ENCODE results near the gene NELFCD.
"Not testable (repeated sequence)": the region's sequence is repeated elsewhere in the genome, so short reads cannot be mapped to it uniquely, and the experiment has no call there.

Gene NELFCD

DNA sequence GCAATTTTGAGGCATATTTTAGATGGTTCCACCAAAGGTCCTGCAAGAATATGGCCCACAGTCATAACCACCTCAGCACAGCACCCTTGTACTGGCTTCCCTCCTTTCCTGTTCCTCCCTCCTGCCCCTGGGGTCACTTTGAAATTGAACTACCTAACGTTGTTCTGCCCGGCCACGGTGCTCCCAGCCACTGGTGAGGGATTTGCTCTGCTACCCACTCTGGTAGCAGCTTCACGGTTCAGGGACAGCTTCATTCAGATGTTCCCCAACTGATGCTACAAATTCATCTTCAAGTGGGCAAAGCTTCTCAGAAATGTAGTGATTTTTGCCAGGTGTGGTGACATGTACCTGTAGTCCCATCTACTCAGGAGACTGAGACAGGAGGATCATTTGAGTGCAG, 7.9 kb upstream of the NELFCD start:
- DNase-seq = no peak

GRCh38 chr20:58973866-58974265, 7.2 kb upstream of the NELFCD start:
- no peak for DNase-seq

DNA sequence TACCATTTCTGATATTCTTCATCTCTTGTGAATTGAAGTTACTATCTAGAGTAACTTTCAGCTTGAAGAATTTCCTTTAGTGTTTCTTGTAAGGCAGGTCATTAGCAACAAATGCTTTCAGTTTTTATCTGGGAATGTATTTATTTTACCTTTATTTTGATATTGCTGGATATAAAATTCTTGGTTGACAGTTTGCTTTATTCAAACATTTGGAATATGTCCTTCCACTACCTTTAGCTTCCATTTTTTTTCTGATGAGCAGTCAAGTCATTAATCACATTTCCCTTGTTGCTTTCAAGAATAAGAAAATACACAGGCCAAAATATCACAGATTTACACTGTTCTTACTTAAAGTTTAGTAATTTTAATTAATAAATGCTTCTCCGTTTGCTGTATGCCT, 5.7 kb upstream of the NELFCD start:
- DNase-seq = no peak

GRCh38 chr20:58976061-58976730, 4.9 kb upstream of the NELFCD start:
- no peak for DNase-seq

GRCh38 chr20:58978351-58979190, 2.5 kb upstream of the NELFCD start:
- DNase-seq = no peak

DNA sequence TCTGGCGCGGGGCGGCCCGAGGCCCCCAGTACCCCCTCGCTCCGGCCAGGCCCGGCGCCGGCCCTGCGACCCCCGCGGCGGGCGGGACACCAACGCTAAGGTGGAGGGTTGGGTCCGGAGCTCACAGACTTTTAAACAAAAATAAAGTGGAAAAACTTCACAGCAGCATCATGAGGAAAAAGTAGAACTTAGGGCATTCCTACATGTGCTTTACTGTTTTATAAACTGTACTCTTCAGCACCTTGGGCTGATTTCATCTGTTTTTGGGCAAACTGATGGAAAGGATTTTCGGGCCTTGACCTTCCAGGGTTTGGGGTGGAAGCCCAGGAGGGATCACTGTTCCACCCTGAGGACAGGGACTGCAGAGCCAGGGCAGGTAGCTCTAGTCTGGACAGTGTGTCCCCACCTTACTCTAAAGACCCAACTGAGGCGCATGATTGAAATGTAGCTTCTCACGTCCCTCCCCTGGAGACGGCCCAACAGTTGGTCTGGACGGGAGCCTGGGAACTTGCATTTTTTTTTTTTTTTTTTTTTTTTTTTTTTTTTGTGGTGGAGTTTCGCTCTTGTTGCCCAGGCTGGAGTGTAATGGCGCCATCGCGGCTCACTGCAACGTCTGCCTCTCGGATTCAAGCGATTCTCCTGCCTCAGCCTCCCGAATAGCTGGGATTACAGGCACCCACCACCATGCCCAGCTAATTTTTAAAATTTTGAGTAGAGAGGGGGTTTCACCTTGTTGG, 740 bp downstream of the NELFCD start:
- no peak for DNase-seq

- no peak for DNase-seq
Observed at GRCh38 chr20:58982406-58983114, 1.5 kb downstream of the NELFCD start.

- not testable (repeated sequence) for DNase-seq
Observed at GRCh38 chr20:58983115-58983468, 2.0 kb downstream of the NELFCD start.

DNA sequence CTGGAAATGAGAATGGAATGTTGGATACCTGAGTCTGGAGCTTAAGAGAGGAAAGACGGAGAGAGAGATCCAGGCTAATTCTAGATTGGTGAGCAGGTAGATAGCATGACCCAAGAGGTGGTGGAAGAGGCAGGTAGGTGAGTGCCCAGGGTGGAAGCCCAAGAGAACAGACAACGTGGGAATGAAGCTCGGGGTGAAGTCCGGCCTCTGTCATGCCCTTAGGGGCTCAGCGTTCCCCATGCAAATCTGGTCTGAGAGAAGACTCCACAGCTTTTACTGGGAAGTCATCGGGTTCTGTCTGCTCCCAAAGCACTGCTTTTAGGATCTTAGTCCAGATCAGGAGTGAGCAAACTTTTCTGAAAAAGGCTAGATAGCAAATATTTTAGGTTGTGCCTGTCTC, 3.6 kb downstream of the NELFCD start:
- no peak for DNase-seq

GRCh38 chr20:58985656-58986055, 4.6 kb downstream of the NELFCD start:
- DNase-seq = no peak

DNA sequence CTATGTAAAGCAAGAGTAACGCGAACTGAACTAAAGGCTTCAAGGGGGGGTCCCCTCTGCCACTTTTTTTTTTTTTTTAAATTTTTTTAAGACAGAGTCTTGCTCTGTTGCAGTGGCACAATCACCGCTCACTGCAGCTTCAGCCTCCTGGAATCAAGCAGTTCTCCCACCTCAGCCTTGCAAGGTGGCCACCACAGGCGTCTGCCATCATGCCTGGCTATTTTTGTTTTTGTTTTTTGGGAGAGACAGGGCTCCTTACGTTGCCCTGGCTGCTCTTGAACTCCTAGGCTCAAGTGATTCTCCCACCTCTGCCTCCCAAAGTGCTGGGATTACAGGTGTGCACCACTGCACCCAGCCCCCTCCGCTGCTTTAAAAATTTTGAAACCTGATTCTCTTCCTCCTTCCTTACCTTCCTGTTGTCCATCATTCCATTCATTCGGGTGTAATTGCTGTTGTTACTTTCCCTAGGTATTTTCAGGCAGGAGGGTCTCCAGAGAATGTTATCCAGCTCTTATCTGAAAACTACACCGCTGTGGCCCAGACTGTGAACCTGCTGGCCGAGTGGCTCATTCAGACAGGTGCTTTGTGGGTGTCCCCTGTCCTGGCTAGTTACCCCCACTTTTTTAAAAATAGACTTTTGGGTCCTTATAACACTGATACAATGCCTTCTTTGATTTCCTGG, 5.4 kb downstream of the NELFCD start:
- no peak for DNase-seq

DNA sequence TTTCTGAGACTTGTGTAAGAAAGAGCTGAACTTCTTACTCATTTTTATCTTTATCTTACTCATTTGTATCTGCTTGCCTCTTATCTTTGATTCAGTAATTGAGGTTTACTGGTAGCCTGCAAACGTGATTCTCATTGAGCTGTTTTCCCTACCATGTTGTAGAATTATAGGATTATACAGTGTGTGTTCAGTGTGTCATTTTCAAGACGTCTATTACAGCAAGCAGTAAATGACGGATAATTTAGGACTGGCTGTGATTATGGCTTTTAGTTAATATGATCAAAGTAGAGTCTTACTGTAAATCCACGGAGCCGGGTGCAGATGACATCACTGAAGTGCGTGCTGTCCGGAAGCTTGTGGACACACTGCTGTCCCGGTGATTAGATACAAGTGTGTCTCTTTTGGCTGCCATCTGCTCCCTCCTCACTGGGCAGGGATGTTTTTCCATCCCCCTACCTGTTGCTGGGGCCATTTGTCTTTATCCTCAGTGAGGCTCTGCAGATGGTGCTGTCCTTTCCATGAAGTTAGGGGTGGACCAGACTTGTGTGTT, 6.0 kb downstream of the NELFCD start:
- no peak for DNase-seq

- DNase-seq = no peak
Observed at GRCh38 chr20:58987790-58988564, 6.9 kb downstream of the NELFCD start.

DNA sequence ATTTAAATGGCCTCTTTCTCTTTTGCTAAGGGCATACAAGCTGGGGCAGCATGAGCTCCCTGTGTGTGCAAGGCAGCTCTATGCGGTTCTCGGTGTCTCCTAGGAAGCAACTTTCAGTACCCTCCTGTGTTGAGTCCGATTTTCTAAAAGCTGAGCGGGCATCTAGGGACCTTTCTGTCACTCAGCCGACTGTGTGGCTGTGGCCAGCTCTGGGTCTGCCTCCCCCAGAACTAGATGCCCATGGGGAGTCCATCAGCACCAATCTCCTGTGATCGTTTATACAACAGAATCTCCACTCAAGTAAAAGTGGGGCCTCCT, 7.5 kb downstream of the NELFCD start:
- DNase-seq = no peak

DNA sequence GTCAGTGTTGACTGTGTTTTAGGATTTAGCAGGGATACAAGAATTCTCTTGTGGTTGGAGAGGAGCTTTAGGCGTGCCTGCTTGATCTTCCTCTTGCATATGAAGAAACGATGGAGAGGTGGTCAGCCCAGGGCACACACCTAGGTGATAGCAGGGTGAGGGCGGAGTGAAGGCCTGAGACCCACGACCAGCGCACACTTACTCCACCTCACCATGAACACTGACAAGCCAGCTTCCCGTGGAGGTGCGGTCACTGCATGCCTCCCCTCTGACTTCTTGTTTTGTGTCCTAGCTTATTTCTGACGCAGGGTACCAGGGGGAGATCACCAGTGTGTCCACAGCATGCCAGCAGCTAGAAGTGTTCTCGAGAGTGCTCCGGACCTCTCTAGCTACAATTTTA, 8.1 kb downstream of the NELFCD start:
- no peak for DNase-seq

- no peak for DNase-seq
Observed at GRCh38 chr20:58990651-58991445, 9.8 kb downstream of the NELFCD start.

DNA sequence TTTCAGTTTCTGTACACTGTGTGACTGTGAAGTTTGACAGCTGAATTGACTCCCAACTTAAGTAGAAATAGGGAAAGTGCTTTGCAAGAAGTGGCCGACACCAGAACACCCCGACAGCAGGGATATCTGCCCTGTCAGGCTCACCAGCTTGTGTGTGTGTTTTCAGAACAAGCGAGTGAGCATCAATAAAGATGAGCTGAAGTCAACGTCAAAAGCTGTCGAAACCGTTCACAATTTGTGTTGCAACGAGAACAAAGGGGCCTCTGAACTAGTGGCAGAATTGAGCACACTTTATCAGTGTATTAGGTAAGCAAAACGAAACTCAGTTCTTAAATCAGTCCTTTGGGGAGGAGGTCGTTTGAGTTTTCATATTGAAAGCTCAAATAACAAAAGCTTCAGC, 10.7 kb downstream of the NELFCD start:
- DNase-seq = no peak

GRCh38 chr20:58992911-58993310, 11.9 kb downstream of the NELFCD start:
- no peak for DNase-seq

All from anterior cingulate cortex (tissue), 58 donors.